Stimulated activated naive CD8-positive, alpha-beta T cell treated with anti-CD3 and anti-CD28 coated beads, Interleukin-15, Interleukin-2, amounts not matched to agents 100 ng/mL and 50 ng/mL, for 24 hours (primary cell): Measurements from ENCODE around the gene NPAS3.

Experiments used
- H3K27ac Mint-ChIP-seq: one replicate; pipeline ENCODE4 v1.8.0; 2021; ENCODE audit warnings: mild to moderate bottlenecking, mixed read lengths
- H3K27me3 Mint-ChIP-seq: one replicate; pipeline ENCODE4 v1.8.0; 2021; ENCODE audit warnings: mixed read lengths
- H3K36me3 Mint-ChIP-seq: one replicate; pipeline ENCODE4 v1.8.0; 2021; ENCODE audit warnings: low read depth, mixed read lengths
- H3K4me1 Mint-ChIP-seq: one replicate; pipeline ENCODE4 v1.8.0; 2021; ENCODE audit warnings: low read depth, mixed read lengths
- H3K4me3 Mint-ChIP-seq: one replicate; pipeline ENCODE4 v1.8.0; 2021; ENCODE audit warnings: mild to moderate bottlenecking, mixed read lengths
- H3K9me3 Mint-ChIP-seq: one replicate; pipeline ENCODE4 v1.8.0; 2021; ENCODE audit warnings: mixed read lengths

The NPAS3 gene

DNA sequence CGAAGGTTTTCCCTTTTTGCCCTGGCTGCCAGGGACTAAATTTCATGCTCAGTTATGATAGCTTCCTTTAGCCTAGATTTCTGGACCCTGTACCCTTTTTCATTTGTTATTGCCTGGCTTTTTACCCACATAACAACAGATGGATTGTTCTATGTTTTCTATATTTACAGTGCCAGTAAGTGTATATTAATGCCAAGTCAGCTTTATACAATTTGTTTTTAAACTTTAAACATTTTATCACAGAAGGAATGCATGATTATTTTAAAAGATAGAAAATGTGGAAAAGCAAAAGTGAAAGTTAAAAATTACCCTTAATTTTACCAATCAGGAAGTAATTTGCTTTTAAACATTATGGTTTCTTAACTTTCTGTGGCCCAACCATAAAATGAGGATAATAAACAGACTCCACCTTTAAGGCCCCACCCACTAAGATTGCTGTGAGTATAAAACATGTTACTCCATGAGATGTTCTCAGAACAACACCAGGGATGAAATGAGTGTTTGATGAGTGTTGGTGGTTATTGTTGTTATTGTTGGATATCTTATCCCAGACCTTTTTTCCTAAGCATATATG lies 515.4 kb downstream of the NPAS3 start:
- Mint-ChIP-seq H3K27me3 (no peaks in the 10 kb centered on the region), H3K36me3 (no peaks in the 10 kb centered on the region), H3K9me3 (no peaks in the 10 kb centered on the region), H3K4me3 (no peak overlapping the region), H3K27ac (no peak overlapping the region), H3K4me1 (peaks cover 7% of the 10 kb centered on the region)

DNA sequence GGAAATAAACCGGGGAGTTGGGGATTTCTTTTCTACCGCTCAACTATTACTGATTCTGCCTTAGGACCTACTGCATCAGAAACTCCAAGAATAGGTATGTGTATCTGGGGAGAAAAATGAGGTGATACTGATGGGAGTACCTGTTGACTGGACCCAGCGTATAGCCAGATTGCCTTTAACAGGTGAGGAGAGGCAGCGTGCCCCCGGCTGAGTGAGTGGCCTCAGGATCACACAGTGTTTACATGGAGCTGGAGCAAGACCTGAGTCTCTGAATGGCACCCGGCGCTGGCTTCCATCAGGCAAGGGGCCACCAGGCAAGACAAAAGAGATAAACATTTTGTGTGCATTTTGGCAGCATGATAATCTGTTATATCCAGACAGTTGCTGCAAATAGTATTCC lies 516.0 kb downstream of the NPAS3 start:
- Mint-ChIP-seq H3K27ac (no peak overlapping the region), H3K4me3 (no peak overlapping the region), H3K36me3 (no peaks in the 10 kb centered on the region), H3K9me3 (no peaks in the 10 kb centered on the region), H3K4me1 (peaks cover 7% of the 10 kb centered on the region), H3K27me3 (no peaks in the 10 kb centered on the region)

DNA sequence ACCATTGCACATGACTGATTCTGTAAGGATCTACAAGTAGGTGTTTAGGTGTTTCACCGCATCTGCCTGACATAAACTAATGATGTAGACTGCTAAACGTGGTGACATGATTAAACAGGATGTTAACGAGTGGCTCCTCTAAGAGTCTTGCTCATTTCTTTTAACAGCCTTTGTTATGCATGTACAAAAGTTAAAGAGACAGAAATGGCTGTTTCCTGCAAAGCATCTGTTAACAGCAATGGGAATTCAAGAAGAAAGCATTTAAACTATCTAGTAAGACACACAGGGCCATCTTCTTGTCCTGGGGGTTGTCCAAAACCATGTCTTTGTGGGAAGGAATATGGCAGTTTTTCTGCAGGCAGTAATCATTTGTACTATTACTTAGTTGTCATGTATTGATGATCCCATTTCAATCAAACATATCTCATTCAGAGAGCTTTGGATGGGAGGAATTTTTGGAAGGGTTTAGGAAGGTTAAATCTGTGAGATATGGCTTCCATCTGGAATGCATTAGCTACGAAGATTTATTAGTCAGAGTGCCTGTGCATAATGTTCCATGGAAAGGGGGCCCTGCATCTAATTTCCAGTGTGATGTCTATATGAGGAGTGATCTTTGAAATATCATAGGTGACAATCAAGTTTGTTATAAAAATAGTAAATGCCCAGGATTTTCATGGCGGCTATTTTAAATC lies 517.1 kb downstream of the NPAS3 start:
- Mint-ChIP-seq H3K27me3 (no peaks in the 10 kb centered on the region), H3K4me1 (peaks cover 7% of the 10 kb centered on the region), H3K36me3 (no peaks in the 10 kb centered on the region), H3K27ac (no peak overlapping the region), H3K4me3 (no peak overlapping the region), H3K9me3 (no peaks in the 10 kb centered on the region)

- Mint-ChIP-seq H3K36me3 (no peaks in the 10 kb centered on the region), H3K27ac (no peak overlapping the region), H3K27me3 (no peaks in the 10 kb centered on the region), H3K9me3 (no peaks in the 10 kb centered on the region), H3K4me1 (peaks cover 7% of the 10 kb centered on the region), H3K4me3 (no peak overlapping the region)
Observed at GRCh38 chr14:33457021-33457420, 518.3 kb downstream of the NPAS3 start.

GRCh38 chr14:33457617-33458016 lies 518.9 kb downstream of the NPAS3 start:
- Mint-ChIP-seq H3K4me3 (no peak overlapping the region), H3K36me3 (no peaks in the 10 kb centered on the region), H3K9me3 (no peaks in the 10 kb centered on the region), H3K27ac (no peak overlapping the region), H3K4me1 (peaks cover 7% of the 10 kb centered on the region), H3K27me3 (no peaks in the 10 kb centered on the region)

- H3K4me3 Mint-ChIP-seq: no peak overlapping the region
- H3K9me3 Mint-ChIP-seq: no peaks in the 10 kb centered on the region
- no peak overlapping the region for H3K27ac Mint-ChIP-seq
- no peaks in the 10 kb centered on the region for H3K4me1 Mint-ChIP-seq
- no peaks in the 10 kb centered on the region for H3K36me3 Mint-ChIP-seq
- H3K27me3 Mint-ChIP-seq: no peaks in the 10 kb centered on the region
Observed at GRCh38 chr14:33460164-33460563, 521.5 kb downstream of the NPAS3 start.

DNA sequence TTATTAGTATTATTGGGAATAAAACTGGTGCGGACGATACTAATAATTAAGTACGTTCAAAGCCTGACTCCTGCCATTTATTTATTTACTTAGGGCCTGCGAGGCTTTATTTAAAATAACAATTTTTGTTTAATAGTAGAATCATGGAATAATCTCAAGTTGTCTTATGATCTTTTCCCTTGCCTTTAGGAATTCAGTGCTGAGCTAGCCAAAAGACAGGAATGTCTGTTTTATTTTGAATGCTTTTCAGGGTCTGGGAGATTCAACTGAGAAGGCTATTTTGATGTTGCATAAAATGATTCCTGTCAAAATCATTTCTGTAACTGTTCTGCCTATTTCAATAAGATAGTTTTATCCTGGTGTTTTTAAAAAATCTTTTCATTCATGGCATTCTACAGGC lies 522.4 kb downstream of the NPAS3 start:
- Mint-ChIP-seq H3K27me3 (no peaks in the 10 kb centered on the region), H3K4me1 (no peaks in the 10 kb centered on the region), H3K9me3 (no peaks in the 10 kb centered on the region), H3K4me3 (no peak overlapping the region), H3K27ac (no peak overlapping the region), H3K36me3 (no peaks in the 10 kb centered on the region)

DNA sequence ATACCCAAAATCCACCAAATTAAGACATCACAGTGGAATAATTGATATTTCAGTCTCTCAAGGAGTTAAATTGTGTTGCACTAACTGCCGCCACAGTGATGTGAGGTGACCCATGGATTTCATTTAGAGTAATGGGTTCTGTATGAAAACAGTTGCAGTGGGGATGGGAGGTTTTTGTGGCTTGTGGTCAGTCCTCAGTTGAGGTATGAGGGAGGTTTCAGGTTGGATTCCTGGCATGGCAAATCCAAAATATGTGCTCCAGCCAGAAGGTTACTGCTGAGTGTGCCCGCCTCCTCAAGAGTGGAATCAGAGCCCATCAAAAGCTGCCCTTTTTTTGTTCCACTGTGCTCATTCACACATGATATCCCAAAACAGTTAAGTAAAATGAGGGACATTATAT lies 525.1 kb downstream of the NPAS3 start:
- no peak overlapping the region for H3K4me3 Mint-ChIP-seq
- H3K27me3 Mint-ChIP-seq: no peaks in the 10 kb centered on the region
- H3K9me3 Mint-ChIP-seq: no peaks in the 10 kb centered on the region
- H3K4me1 Mint-ChIP-seq: no peaks in the 10 kb centered on the region
- H3K36me3 Mint-ChIP-seq: no peaks in the 10 kb centered on the region
- H3K27ac Mint-ChIP-seq: no peak overlapping the region

DNA sequence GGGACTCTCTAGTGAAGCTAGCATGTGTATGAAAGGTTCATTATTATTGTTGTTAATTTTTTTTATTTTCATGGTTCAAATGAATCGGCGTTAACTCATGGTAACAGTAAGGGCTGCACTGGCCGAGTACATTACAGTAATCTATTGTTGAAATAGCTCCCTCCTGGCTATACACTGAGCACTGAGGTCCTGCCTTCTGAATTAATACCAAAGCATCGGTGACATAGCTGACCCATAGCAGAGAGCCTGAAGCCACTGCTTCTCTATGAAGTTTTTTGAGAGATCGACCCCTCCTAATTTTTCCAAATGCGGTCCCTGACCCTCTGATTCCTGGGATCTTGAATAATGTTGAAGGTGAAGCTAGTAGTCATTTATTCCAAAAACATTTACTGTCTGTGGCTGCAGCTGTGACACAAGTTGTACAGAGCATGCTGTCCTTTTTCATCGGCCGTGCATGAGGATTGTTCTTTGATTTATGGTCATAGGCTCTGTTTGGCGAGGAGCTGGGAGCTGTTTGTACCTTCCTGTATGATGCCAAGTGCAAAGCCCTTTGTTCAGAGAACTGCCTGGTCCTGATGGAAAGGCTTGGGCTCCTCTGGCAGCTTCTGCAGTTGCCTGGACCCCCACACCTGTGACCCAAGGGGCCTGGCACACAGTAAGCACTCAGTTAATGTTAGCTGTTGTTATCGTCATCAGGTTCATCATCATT lies 525.7 kb downstream of the NPAS3 start:
- Mint-ChIP-seq H3K4me3 (no peak overlapping the region), H3K27ac (no peak overlapping the region), H3K36me3 (no peaks in the 10 kb centered on the region), H3K9me3 (no peaks in the 10 kb centered on the region), H3K4me1 (no peaks in the 10 kb centered on the region), H3K27me3 (no peaks in the 10 kb centered on the region)

DNA sequence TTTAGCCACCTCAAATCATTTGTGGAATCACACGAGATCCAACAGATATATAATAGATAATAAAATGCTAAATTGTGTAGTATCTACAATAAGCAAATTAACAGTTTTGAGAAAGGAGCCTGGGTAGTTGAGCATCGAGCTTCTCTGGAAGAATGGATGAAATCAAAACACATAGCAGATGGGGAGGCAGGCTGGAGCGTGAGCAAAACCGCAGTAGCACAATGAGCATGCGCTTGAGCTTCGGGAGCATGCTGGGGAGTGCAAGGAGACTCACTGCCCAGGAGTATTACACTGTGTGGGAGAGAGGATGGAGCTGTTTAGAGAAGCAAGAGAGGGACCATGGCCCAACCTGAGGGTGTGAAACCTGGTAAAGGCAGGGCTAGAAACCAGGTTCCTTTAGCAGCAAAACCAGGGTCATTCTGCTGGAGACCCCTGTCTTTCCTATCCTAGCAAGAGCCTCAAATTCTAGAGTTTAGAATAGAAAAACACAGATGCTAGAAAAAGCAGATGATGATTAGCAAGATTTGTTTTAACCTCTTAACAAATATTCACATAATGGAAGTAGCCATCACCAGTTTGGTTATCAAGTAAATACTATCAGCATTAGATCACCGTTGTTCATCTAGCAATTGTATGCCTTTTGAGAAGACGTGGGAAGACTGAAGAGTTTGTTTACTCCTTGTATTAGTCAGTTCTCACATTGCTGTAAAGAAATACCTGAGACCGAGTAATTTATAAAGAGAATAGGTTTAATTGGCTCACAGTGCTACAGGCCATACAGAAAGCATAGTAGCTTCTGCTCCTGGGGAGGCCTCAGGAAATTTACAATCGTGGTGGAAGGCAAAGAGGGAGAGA lies 527.4 kb downstream of the NPAS3 start:
- H3K27me3 Mint-ChIP-seq: no peaks in the 10 kb centered on the region
- no peak overlapping the region for H3K27ac Mint-ChIP-seq
- H3K4me1 Mint-ChIP-seq: no peaks in the 10 kb centered on the region
- H3K9me3 Mint-ChIP-seq: no peaks in the 10 kb centered on the region
- no peak overlapping the region for H3K4me3 Mint-ChIP-seq
- no peaks in the 10 kb centered on the region for H3K36me3 Mint-ChIP-seq

- H3K4me1 Mint-ChIP-seq: no peaks in the 10 kb centered on the region
- H3K36me3 Mint-ChIP-seq: no peaks in the 10 kb centered on the region
- H3K27me3 Mint-ChIP-seq: no peaks in the 10 kb centered on the region
- H3K27ac Mint-ChIP-seq: no peak overlapping the region
- no peak overlapping the region for H3K4me3 Mint-ChIP-seq
- no peaks in the 10 kb centered on the region for H3K9me3 Mint-ChIP-seq
Observed at GRCh38 chr14:33467971-33468370, 529.3 kb downstream of the NPAS3 start.

- no peaks in the 10 kb centered on the region for H3K36me3 Mint-ChIP-seq
- H3K4me3 Mint-ChIP-seq: no peak overlapping the region
- H3K27ac Mint-ChIP-seq: no peak overlapping the region
- H3K4me1 Mint-ChIP-seq: no peaks in the 10 kb centered on the region
- no peaks in the 10 kb centered on the region for H3K27me3 Mint-ChIP-seq
- H3K9me3 Mint-ChIP-seq: no peaks in the 10 kb centered on the region
Observed at GRCh38 chr14:33469898-33470297, 531.2 kb downstream of the NPAS3 start.

DNA sequence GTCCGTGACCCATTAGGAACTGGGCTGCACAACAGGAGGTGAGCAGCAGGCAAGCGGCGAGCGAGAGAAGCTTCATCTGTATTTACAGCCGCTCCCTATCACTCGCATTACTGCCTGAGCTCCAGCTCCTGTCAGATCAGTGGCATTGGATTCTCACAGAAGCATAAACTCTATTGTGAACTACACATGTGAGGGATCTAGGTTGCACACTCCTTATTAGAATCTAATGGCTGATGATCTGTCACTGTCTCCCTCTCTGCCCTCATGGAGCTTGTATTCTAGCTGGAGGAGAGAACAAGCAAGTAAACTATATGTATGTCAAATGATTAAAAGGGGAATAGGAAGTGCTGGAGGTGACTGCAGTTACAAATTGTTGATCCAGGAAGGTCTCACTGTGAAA lies 533.1 kb downstream of the NPAS3 start:
- Mint-ChIP-seq H3K9me3 (no peaks in the 10 kb centered on the region), H3K36me3 (no peaks in the 10 kb centered on the region), H3K27ac (no peak overlapping the region), H3K4me3 (no peak overlapping the region), H3K27me3 (no peaks in the 10 kb centered on the region), H3K4me1 (no peaks in the 10 kb centered on the region)

GRCh38 chr14:33475623-33476022 lies 536.9 kb downstream of the NPAS3 start:
- no peaks in the 10 kb centered on the region for H3K9me3 Mint-ChIP-seq
- no peaks in the 10 kb centered on the region for H3K4me1 Mint-ChIP-seq
- no peaks in the 10 kb centered on the region for H3K36me3 Mint-ChIP-seq
- H3K4me3 Mint-ChIP-seq: no peak overlapping the region
- H3K27me3 Mint-ChIP-seq: peaks cover 2% of the 10 kb centered on the region
- H3K27ac Mint-ChIP-seq: no peak overlapping the region

- no peaks in the 10 kb centered on the region for H3K4me1 Mint-ChIP-seq
- H3K4me3 Mint-ChIP-seq: no peak overlapping the region
- no peak overlapping the region for H3K27ac Mint-ChIP-seq
- H3K9me3 Mint-ChIP-seq: no peaks in the 10 kb centered on the region
- H3K27me3 Mint-ChIP-seq: peaks cover 5% of the 10 kb centered on the region
- H3K36me3 Mint-ChIP-seq: no peaks in the 10 kb centered on the region
Observed at GRCh38 chr14:33477797-33478196, 539.1 kb downstream of the NPAS3 start.
